Measurements from ENCODE around the gene VSTM4.

VSTM4 gene

DNA sequence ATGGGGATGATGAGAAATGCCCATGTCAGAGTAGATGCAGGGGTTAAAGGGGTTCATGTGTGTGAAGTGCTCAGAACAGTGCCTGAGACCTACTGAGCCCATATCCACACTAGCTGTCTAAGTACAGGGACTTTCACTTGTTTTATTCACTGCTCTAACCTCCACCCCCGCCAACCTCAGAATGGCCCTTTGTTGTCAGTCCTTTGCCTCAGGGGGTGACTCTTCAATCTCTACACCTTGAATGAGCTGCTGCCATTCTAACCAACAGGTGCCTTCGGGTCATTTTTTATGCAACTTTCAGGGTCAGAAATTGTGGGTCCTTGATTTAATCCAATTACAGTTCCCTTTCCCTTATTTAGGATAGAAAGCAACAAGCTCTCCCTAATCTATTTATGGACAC lies 26.2 kb downstream of the VSTM4 start:
- H3K79me2 ChIP-seq (ENCODE audit: insufficient read depth, low read length) = no peaks in the 10 kb centered on the region

DNA sequence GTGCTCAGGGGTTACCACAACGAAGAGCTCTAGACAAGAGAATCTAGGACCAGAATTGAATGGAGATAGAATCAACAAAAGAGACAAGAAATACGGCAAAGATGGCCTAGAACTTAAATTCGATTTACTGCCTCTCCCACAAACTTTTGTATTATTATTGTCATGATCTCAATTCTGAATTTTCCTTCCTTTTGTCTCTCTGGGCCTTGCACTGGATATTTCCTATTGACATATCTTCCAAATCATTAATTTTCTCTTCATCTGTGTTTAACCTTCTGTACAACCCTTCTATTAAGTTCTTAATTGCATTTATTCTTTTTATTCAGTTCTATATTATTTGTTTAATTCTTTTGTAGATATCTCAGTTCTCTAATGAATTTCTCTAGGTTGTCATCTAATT lies 28.4 kb downstream of the VSTM4 start:
- Histone ChIP-seq H3K9ac (ENCODE audit: low read depth, low read length, poor library complexity, severe bottlenecking) (no peak overlapping the region), H3K4me2 (ENCODE audit: low read depth, low read length, poor library complexity, severe bottlenecking) (no peak overlapping the region), H4K20me1 (ENCODE audit: insufficient read depth, low read length, poor library complexity, severe bottlenecking) (no peaks in the 10 kb centered on the region), H3K36me3 (ENCODE audit: insufficient read depth, low read length) (no peaks in the 10 kb centered on the region), H3K9me3 (ENCODE audit: insufficient read depth, low read depth, low read length) (0 out of 2 replicates have a peak, but pooled peaks cover 6% of the 10 kb centered on the region), H3K4me1 (ENCODE audit: insufficient read depth, low read length, poor library complexity, severe bottlenecking) (no peaks in the 10 kb centered on the region), H3F3A (ENCODE audit: low read depth) (no peaks in the 10 kb centered on the region), H3K79me2 (ENCODE audit: insufficient read depth, low read length) (no peaks in the 10 kb centered on the region), H3K27me3 (ENCODE audit: insufficient read depth, low read length, poor library complexity, severe bottlenecking) (no peaks in the 10 kb centered on the region), H2AFZ (ENCODE audit: low read length) (no peak overlapping the region), H3K4me3 (ENCODE audit: low read length, poor library complexity, severe bottlenecking) (no peak overlapping the region), H3K9me2 (replicated peaks; ENCODE audit: low read depth, low read length) (no peaks in the 10 kb centered on the region)
- TF ChIP-seq EZH2phosphoT487 (IDR thresholded peaks at IDR 0.05; ENCODE audit: borderline replicate concordance) = no peak
- TF ChIP-seq, protein P1, sequence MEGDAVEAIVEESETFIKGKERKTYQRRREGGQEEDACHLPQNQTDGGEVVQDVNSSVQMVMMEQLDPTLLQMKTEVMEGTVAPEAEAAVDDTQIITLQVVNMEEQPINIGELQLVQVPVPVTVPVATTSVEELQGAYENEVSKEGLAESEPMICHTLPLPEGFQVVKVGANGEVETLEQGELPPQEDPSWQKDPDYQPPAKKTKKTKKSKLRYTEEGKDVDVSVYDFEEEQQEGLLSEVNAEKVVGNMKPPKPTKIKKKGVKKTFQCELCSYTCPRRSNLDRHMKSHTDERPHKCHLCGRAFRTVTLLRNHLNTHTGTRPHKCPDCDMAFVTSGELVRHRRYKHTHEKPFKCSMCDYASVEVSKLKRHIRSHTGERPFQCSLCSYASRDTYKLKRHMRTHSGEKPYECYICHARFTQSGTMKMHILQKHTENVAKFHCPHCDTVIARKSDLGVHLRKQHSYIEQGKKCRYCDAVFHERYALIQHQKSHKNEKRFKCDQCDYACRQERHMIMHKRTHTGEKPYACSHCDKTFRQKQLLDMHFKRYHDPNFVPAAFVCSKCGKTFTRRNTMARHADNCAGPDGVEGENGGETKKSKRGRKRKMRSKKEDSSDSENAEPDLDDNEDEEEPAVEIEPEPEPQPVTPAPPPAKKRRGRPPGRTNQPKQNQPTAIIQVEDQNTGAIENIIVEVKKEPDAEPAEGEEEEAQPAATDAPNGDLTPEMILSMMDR (conservative IDR thresholded peaks at IDR 0.05; ENCODE audit: low read length) = no peak

More for the DNA sequence above, 26.2 kb downstream of the VSTM4 start:
- Histone ChIP-seq H3K36me3 (ENCODE audit: insufficient read depth, low read length) (no peaks in the 10 kb centered on the region), H3K9ac (ENCODE audit: low read depth, low read length, poor library complexity, severe bottlenecking) (no peak overlapping the region), H3K9me2 (replicated peaks; ENCODE audit: low read depth, low read length) (no peaks in the 10 kb centered on the region), H2AFZ (ENCODE audit: low read length) (no peak overlapping the region), H3F3A (ENCODE audit: low read depth) (no peaks in the 10 kb centered on the region), H3K9me3 (ENCODE audit: insufficient read depth, low read depth, low read length) (0 out of 2 replicates have a peak, but pooled peaks cover 6% of the 10 kb centered on the region), H3K4me3 (ENCODE audit: low read length, poor library complexity, severe bottlenecking) (no peak overlapping the region), H3K4me2 (ENCODE audit: low read depth, low read length, poor library complexity, severe bottlenecking) (no peak overlapping the region), H4K20me1 (ENCODE audit: insufficient read depth, low read length, poor library complexity, severe bottlenecking) (no peaks in the 10 kb centered on the region), H3K4me1 (ENCODE audit: insufficient read depth, low read length, poor library complexity, severe bottlenecking) (no peaks in the 10 kb centered on the region), H3K27me3 (ENCODE audit: insufficient read depth, low read length, poor library complexity, severe bottlenecking) (no peaks in the 10 kb centered on the region)
- TF ChIP-seq, protein P1 (conservative IDR thresholded peaks at IDR 0.05; ENCODE audit: low read length) = no peak
- no peak for TF ChIP-seq EZH2phosphoT487 (IDR thresholded peaks at IDR 0.05; ENCODE audit: borderline replicate concordance)

DNA sequence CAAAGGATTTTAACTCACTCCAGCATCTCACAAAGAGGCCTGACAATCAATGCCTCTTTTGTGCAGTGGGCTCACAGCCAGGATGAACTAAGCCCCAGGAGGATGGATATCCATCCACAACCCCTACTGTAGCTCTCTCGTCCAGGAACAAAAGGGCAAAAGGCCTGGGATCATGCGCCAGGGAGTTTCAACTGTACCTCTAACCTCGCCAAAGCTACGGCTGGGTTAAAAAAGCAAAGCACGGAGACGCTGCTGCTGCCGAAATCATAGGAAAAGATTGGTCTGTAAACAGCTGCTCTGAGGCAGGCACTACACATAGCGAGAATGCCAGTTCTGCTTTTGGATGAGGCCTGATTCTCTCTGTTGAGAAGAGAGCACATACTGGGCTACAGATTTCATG lies 32.1 kb downstream of the VSTM4 start:
- H3K4me3 ChIP-seq (ENCODE audit: low read length, poor library complexity, severe bottlenecking) = no peak overlapping the region
- H3K4me1 ChIP-seq (ENCODE audit: insufficient read depth, low read length, poor library complexity, severe bottlenecking) = no peaks in the 10 kb centered on the region
- H4K20me1 ChIP-seq (ENCODE audit: insufficient read depth, low read length, poor library complexity, severe bottlenecking) = no peaks in the 10 kb centered on the region
- H3K4me2 ChIP-seq (ENCODE audit: low read depth, low read length, poor library complexity, severe bottlenecking) = no peak overlapping the region
- no peaks in the 10 kb centered on the region for H3F3A ChIP-seq (ENCODE audit: low read depth)
- no peaks in the 10 kb centered on the region for H3K9me2 ChIP-seq (replicated peaks; ENCODE audit: low read depth, low read length)
- H2AFZ ChIP-seq (ENCODE audit: low read length) = no peak overlapping the region
- 0 out of 2 replicates have a peak, but pooled peaks cover 6% of the 10 kb centered on the region for H3K9me3 ChIP-seq (ENCODE audit: insufficient read depth, low read depth, low read length)
- H3K9ac ChIP-seq (ENCODE audit: low read depth, low read length, poor library complexity, severe bottlenecking) = no peak overlapping the region
- H3K27me3 ChIP-seq (ENCODE audit: insufficient read depth, low read length, poor library complexity, severe bottlenecking) = no peaks in the 10 kb centered on the region
- TF ChIP-seq, protein P1 (conservative IDR thresholded peaks at IDR 0.05; ENCODE audit: low read length) = no peak
- TF ChIP-seq EZH2phosphoT487 (IDR thresholded peaks at IDR 0.05; ENCODE audit: borderline replicate concordance) = no peak
- H3K79me2 ChIP-seq (ENCODE audit: insufficient read depth, low read length) = no peaks in the 10 kb centered on the region
- H3K36me3 ChIP-seq (ENCODE audit: insufficient read depth, low read length) = no peaks in the 10 kb centered on the region

Measured in Loucy (cell line).